HCT116 (cell line): ENCODE data around the gene LAPTM4A. TPM values are rescaled to one million over a fixed set of nuclear protein-coding genes. Genes with fewer than 3 reads are reported as not detected.

Experiments used
- CBX3 ChIP-seq: IDR thresholded peaks from 2 replicates; pipeline ENCODE4 v1.6.1; 2012; ENCODE audit warnings: low read depth
- CEBPB ChIP-seq: IDR thresholded peaks from 2 replicates; pipeline ENCODE4 v1.6.1; 2012; ENCODE audit warnings: low read depth
- EGR1 ChIP-seq: IDR thresholded peaks from 2 replicates; pipeline ENCODE4 v1.6.1; 2012; ENCODE audit warnings: low read depth
- ELF1 ChIP-seq: IDR thresholded peaks from 2 replicates; pipeline ENCODE4 v1.6.1; 2012; ENCODE audit warnings: low read depth, borderline replicate concordance
- EZH2phosphoT487 ChIP-seq: fragments of 200-600 bp; IDR thresholded peaks from 2 replicates; pipeline ENCODE4 v1.6.1; 2018; ENCODE audit warnings: antibody characterized with exemption, borderline replicate concordance
- POLR2A ChIP-seq: IDR thresholded peaks from 2 replicates; pipeline ENCODE4 v1.7.0; 2011; ENCODE audit warnings: borderline replicate concordance; ENCODE audit not compliant: insufficient read depth, insufficient read length; ENCODE audit errors: extremely low read depth
- POLR2AphosphoS5 ChIP-seq: IDR thresholded peaks from 2 replicates; pipeline ENCODE4 v1.6.1; 2011; ENCODE audit warnings: mild to moderate bottlenecking, low read depth, low read length, moderate library complexity
- REST ChIP-seq: IDR thresholded peaks from 2 replicates; pipeline ENCODE4 v1.6.1; 2012; ENCODE audit warnings: low read depth
- SIN3A ChIP-seq: IDR thresholded peaks from 2 replicates; pipeline ENCODE4 v1.6.1; 2012; ENCODE audit warnings: low read depth
- ZNF274 ChIP-seq: fragments of 200-500 bp; sonication (Bioruptor generic); IDR thresholded peaks from 2 replicates; pipeline ENCODE4 v1.6.1; 2014; ENCODE audit warnings: mild to moderate bottlenecking, low read depth, low read length, inconsistent platforms
- total RNA-seq: library from RNA; stranded (reverse); gene quantifications from one replicate; pipeline ENCODE4 v1.2.1, GENCODE V29; 2021; ENCODE audit not compliant: unreplicated experiment
- TF ChIP-seq, protein P1 (sequence below): IDR thresholded peaks from 2 replicates; pipeline ENCODE4 v1.6.1; 2012
- TF ChIP-seq, protein P2 (sequence below), 3 experiments: fragments of 200-600 bp in 1 of 3; sonication (generic) in 1 of 3; IDR thresholded peaks in 2 of 3; conservative IDR thresholded peaks in 1 of 3; 2 replicates each; pipeline ENCODE4 v1.5.1; 2012 to 2017; ENCODE audit warnings: low read depth in 2 of 3, low read length in 2 of 3, antibody characterized with exemption in 1 of 3, borderline replicate concordance in 1 of 3, control low read depth in 1 of 3, mild to moderate bottlenecking in 1 of 3, mixed read lengths in 1 of 3, mixed run types in 1 of 3, moderate library complexity in 1 of 3; ENCODE audit not compliant: insufficient read depth in 1 of 3

Gene LAPTM4A
- total RNA-seq, 1 experiment from 2014 or later = 84.5 TPM

GRCh38 chr2:20052229-20052851, 912 bp upstream of the LAPTM4A start (continued):
- no peak for TF ChIP-seq REST
- no peak for TF ChIP-seq ELF1
- TF ChIP-seq, protein P1, sequence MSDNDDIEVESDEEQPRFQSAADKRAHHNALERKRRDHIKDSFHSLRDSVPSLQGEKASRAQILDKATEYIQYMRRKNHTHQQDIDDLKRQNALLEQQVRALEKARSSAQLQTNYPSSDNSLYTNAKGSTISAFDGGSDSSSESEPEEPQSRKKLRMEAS = no peak
- TF ChIP-seq EGR1 = no peak
- TF ChIP-seq CBX3 = no peak
- TF ChIP-seq, protein P2, sequence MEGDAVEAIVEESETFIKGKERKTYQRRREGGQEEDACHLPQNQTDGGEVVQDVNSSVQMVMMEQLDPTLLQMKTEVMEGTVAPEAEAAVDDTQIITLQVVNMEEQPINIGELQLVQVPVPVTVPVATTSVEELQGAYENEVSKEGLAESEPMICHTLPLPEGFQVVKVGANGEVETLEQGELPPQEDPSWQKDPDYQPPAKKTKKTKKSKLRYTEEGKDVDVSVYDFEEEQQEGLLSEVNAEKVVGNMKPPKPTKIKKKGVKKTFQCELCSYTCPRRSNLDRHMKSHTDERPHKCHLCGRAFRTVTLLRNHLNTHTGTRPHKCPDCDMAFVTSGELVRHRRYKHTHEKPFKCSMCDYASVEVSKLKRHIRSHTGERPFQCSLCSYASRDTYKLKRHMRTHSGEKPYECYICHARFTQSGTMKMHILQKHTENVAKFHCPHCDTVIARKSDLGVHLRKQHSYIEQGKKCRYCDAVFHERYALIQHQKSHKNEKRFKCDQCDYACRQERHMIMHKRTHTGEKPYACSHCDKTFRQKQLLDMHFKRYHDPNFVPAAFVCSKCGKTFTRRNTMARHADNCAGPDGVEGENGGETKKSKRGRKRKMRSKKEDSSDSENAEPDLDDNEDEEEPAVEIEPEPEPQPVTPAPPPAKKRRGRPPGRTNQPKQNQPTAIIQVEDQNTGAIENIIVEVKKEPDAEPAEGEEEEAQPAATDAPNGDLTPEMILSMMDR (IDR thresholded peaks at IDR 0.05 in 2 of 3, conservative IDR thresholded peaks at IDR 0.05 in 1 of 3; ENCODE audit: borderline replicate concordance in 1 of 3, insufficient read depth in 1 of 3, low read depth in 2 of 3, low read length in 2 of 3) = no peak
- no peak for TF ChIP-seq POLR2A
- TF ChIP-seq POLR2AphosphoS5 = no peak
- no peak for TF ChIP-seq CEBPB
- no peak for TF ChIP-seq EZH2phosphoT487
- no peak for TF ChIP-seq SIN3A
- no peak for TF ChIP-seq ZNF274
- TF ChIP-seq, all 23 proteins: peak for 0
